HepG2 (cell line): ENCODE measurements around the gene PARD3.

Experiments
- HOXA5 ChIP-seq: sonication (generic); formaldehyde crosslinking; IDR thresholded peaks from 2 replicates; pipeline ENCODE4 v1.4.0; 2020; ENCODE audit warnings: missing genetic modification reagents
- KAT7 ChIP-seq: IDR thresholded peaks from 2 replicates; pipeline ENCODE4 v1.6.1; 2018; ENCODE audit warnings: borderline replicate concordance, missing compliant biosample characterization
- RAD21 ChIP-seq: fragments of 450-650 bp; formaldehyde crosslinking; IDR thresholded peaks from 2 replicates; pipeline ENCODE4 v1.5.0; 2020; ENCODE audit warnings: mild to moderate bottlenecking
- SAP130 ChIP-seq: IDR thresholded peaks from 2 replicates; pipeline ENCODE4 v1.6.1; 2016; ENCODE audit warnings: low read depth
- SIN3A ChIP-seq: IDR thresholded peaks from 2 replicates; pipeline ENCODE4 v1.6.1; 2011; ENCODE audit warnings: low read depth, mild to moderate bottlenecking, control low read depth, low read length, borderline replicate concordance
- TBX3 ChIP-seq: fragments of 450-650 bp; IDR thresholded peaks from 2 replicates; pipeline ENCODE4 v1.6.1; 2017; ENCODE audit warnings: antibody characterized with exemption, mild to moderate bottlenecking, inconsistent platforms, borderline replicate concordance
- TGIF2 ChIP-seq: IDR thresholded peaks from 2 replicates; pipeline ENCODE4 v1.6.1; 2016; ENCODE audit warnings: control low read depth, missing compliant biosample characterization
- ZSCAN20 ChIP-seq: sonication (generic); formaldehyde crosslinking; IDR thresholded peaks from 2 replicates; pipeline ENCODE4 v1.4.0; 2020; ENCODE audit warnings: missing genetic modification reagents, mild to moderate bottlenecking, borderline replicate concordance
- TF ChIP-seq, protein P1 (sequence below): sonication (generic); formaldehyde crosslinking; IDR thresholded peaks from 2 replicates; pipeline ENCODE4 v1.5.0; 2020; ENCODE audit warnings: mild to moderate bottlenecking, missing genetic modification reagents, moderate library complexity

DNA sequence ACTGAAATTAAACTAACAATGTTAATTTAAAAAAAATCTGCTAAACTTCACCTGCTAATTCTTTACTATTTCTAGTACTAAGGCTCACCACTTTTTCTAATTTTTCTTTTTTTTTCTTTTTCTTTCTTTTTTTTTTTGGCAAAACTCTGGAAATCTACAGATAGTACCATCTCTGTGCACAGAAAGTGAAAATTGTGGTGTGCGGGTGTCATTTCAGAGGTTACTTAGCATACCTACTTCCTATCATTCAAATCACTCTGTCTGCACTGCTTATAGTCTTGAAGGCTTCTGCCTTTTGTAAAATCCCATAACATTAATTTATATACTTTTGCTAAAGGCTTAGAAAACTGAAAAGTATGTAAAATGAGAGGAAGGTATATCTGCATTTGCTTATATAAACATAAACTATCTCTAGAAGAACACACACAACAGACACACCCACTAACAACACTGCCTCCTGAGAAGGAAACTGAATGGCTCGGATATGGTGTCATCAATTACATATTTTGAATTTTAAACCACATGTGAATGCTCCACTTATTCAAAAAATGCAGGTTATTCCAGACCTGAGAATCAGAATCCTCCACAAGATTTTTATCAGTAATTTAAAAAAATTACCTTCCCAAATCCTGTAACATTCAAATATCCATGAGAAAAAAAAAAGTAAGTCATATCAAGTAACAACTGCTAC, 229.5 kb downstream of the PARD3 start:
- TF ChIP-seq HOXA5 (CRISPR knock-in tag) (no peak), SAP130 (CRISPR knock-in tag) (no peak), TBX3 (no peak), KAT7 (no peak), TGIF2 (no peak), SIN3A (no peak), RAD21 (CRISPR knock-in tag) (no peak), ZSCAN20 (CRISPR knock-in tag) (no peak)
- TF ChIP-seq, protein P1, sequence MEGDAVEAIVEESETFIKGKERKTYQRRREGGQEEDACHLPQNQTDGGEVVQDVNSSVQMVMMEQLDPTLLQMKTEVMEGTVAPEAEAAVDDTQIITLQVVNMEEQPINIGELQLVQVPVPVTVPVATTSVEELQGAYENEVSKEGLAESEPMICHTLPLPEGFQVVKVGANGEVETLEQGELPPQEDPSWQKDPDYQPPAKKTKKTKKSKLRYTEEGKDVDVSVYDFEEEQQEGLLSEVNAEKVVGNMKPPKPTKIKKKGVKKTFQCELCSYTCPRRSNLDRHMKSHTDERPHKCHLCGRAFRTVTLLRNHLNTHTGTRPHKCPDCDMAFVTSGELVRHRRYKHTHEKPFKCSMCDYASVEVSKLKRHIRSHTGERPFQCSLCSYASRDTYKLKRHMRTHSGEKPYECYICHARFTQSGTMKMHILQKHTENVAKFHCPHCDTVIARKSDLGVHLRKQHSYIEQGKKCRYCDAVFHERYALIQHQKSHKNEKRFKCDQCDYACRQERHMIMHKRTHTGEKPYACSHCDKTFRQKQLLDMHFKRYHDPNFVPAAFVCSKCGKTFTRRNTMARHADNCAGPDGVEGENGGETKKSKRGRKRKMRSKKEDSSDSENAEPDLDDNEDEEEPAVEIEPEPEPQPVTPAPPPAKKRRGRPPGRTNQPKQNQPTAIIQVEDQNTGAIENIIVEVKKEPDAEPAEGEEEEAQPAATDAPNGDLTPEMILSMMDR, result no peak
